OCI-LY7 (cell line): ENCODE data around the gene BBX. TPM values are rescaled to one million over a fixed set of nuclear protein-coding genes. Genes with fewer than 3 reads are reported as not detected.

Experiments used
- BruUV-seq: library from RNA; stranded (reverse); fragments of 400-500 nt; replicated peaks from 2 replicates; lab custom pipeline; 2021; lab: Mats Ljungman, UMichigan
- CTCF ChIA-PET: fragments of 300-600 bp; sonication (Branson Sonifier 250); formaldehyde crosslinking; loops from one replicate; lab custom pipeline; 2022; ENCODE audit warnings: antibody characterized with exemption; ENCODE audit not compliant: unreplicated experiment; lab: Charles Lee
- POLR2A ChIA-PET: fragments of 300-600 bp; sonication (Branson Sonifier 250); formaldehyde crosslinking; loops from one replicate; lab custom pipeline; 2022; ENCODE audit warnings: antibody characterized with exemption; lab: Charles Lee
- DNase-seq: peaks from one replicate; pipeline ENCODE4 v3.0.0-alpha.2; 2015; ENCODE audit warnings: low spot score
- H2AFZ ChIP-seq: fragments of 200-600 bp; sonication (generic), shearing (Covaris generic); 2 replicates; pipeline ENCODE4 v1.6.1; 2014; ENCODE audit warnings: mild to moderate bottlenecking, antibody characterized with exemption, low read length, moderate library complexity
- H3K27ac ChIP-seq: fragments of 200-600 bp; sonication (generic); 2 replicates; pipeline ENCODE4 v1.5.1; 2014; ENCODE audit warnings: mixed run types, low read depth, mild to moderate bottlenecking, moderate library complexity, low read length, inconsistent platforms; ENCODE audit not compliant: poor library complexity, severe bottlenecking
- H3K36me3 ChIP-seq: fragments of 200-600 bp; sonication (generic); 2 replicates; pipeline ENCODE4 v1.6.1; 2014; ENCODE audit warnings: mild to moderate bottlenecking, antibody characterized with exemption, low read length, moderate library complexity, mixed read lengths; ENCODE audit not compliant: insufficient read depth
- H3K4me1 ChIP-seq: fragments of 200-600 bp; sonication (generic); 2 replicates; pipeline ENCODE4 v1.5.1; 2014; ENCODE audit warnings: mild to moderate bottlenecking, low read length; ENCODE audit not compliant: insufficient read depth, poor library complexity, severe bottlenecking
- H3K4me2 ChIP-seq: fragments of 200-600 bp; sonication (generic); 2 replicates; pipeline ENCODE4 v1.6.1; 2014; ENCODE audit warnings: mild to moderate bottlenecking, low read length
- H3K4me3 ChIP-seq: fragments of 200-600 bp; sonication (generic); 2 replicates; pipeline ENCODE4 v1.5.1; 2014; ENCODE audit warnings: mild to moderate bottlenecking, low read depth, low read length; ENCODE audit not compliant: poor library complexity, severe bottlenecking
- H3K79me2 ChIP-seq: fragments of 200-600 bp; sonication (generic); 2 replicates; pipeline ENCODE4 v1.6.1; 2016; ENCODE audit warnings: low read depth, mild to moderate bottlenecking, low read length, moderate library complexity, mixed read lengths; ENCODE audit not compliant: insufficient read depth
- H3K9me2 ChIP-seq: fragments of 200-600 bp; sonication (generic); 2 replicates; pipeline ENCODE4 v1.6.1; 2016; ENCODE audit warnings: mild to moderate bottlenecking, low read length, mixed read lengths; ENCODE audit not compliant: insufficient read depth
- H3K9me3 ChIP-seq: fragments of 200-600 bp; sonication (generic); 2 replicates; pipeline ENCODE4 v1.6.1; 2014; ENCODE audit warnings: mild to moderate bottlenecking, mixed run types, low read length, mixed read lengths
- H4K20me1 ChIP-seq: fragments of 200-600 bp; sonication (generic); 2 replicates; pipeline ENCODE4 v1.6.1; 2014; ENCODE audit warnings: mild to moderate bottlenecking, antibody characterized with exemption, low read length, moderate library complexity, mixed read lengths; ENCODE audit not compliant: insufficient read depth
- CTCF ChIP-seq: fragments of 200-600 bp; sonication (generic); conservative IDR thresholded peaks from 2 replicates; pipeline ENCODE4 v1.5.1; 2014; ENCODE audit warnings: mild to moderate bottlenecking, antibody characterized with exemption, low read length, moderate library complexity, mixed read lengths
- EZH2phosphoT487 ChIP-seq: fragments of 200-600 bp; sonication (generic); IDR thresholded peaks from 2 replicates; pipeline ENCODE4 v1.6.1; 2018; ENCODE audit warnings: low read depth, borderline replicate concordance, mild to moderate bottlenecking, mixed run types, antibody characterized with exemption, low read length, moderate library complexity, mixed read lengths
- intact Hi-C: fragments of 100-400 bp; cut with micrococcal nuclease; formaldehyde crosslinking; loops from one replicate; pipeline ENCODE4 v1.10.0; 2022; ENCODE audit not compliant: unreplicated experiment
- total RNA-seq, 2 experiments: library from RNA; depleted of rRNA in 1 of 2; stranded (reverse); fragments of >200 nt in 1 of 2; shearing (Covaris generic) in 1 of 2; gene quantifications; 2 replicates each; pipeline ENCODE4 v1.2.3, GENCODE V29; 2014 to 2022

BBX gene
- total RNA-seq, 2 experiments from 2014 or later = 27.0 to 49.8 TPM

GRCh38 chr3:107641572-107642307, 119.0 kb downstream of the BBX start:
- no peak overlapping the region for H3K27ac ChIP-seq
- no peak overlapping the region for H3K4me2 ChIP-seq

GRCh38 chr3:107643038-107643883, 120.5 kb downstream of the BBX start:
- no peaks in the 10 kb centered on the region for H4K20me1 ChIP-seq
- no peak overlapping the region for H3K4me2 ChIP-seq
- ChIA-PET POLR2A (interaction anchor here (0.6 kb wide), 2 partner anchors 67 to 918 kb away, joined by 3 read pairs; no protein-coding TSS in a partner anchor), CTCF (no interaction called here)
- H3K4me3 ChIP-seq = no peak overlapping the region
- no peaks in the 10 kb centered on the region for H3K9me3 ChIP-seq
- H3K36me3 ChIP-seq = no peaks in the 10 kb centered on the region
- no peaks in the 10 kb centered on the region for H3K79me2 ChIP-seq
- BruUV-seq = no TSS peak
- TF ChIP-seq EZH2phosphoT487 (no peak), CTCF (peak; percentile 60)
- no peak overlapping the region for H2AFZ ChIP-seq
- no peaks in the 10 kb centered on the region for H3K4me1 ChIP-seq
- H3K27ac ChIP-seq = no peak overlapping the region
- intact Hi-C loops = no loop called here
- H3K9me2 ChIP-seq = no peaks in the 10 kb centered on the region
- DNase-seq = peak; percentile 35

More at GRCh38 chr3:107641572-107642307, 119.0 kb downstream of the BBX start:
- intact Hi-C loops = no loop called here
- Histone ChIP-seq H3K79me2 (no peaks in the 10 kb centered on the region), H3K9me3 (no peaks in the 10 kb centered on the region), H4K20me1 (no peaks in the 10 kb centered on the region), H3K36me3 (no peaks in the 10 kb centered on the region), H3K4me3 (no peak overlapping the region), H3K9me2 (no peaks in the 10 kb centered on the region), H2AFZ (no peak overlapping the region), H3K4me1 (no peaks in the 10 kb centered on the region)
- no TSS peak for BruUV-seq
- no peak for TF ChIP-seq EZH2phosphoT487
- no peak for TF ChIP-seq CTCF
- no peak for DNase-seq
- ChIA-PET POLR2A (interaction anchor here (0.7 to 1.0 kb wide), 4 partner anchors 12 to 90 kb away, joined by 3 to 6 read pairs (median 3); no protein-coding TSS in a partner anchor), CTCF (no interaction called here)
